Fibroblast of lung (primary cell): ENCODE results near the gene RGS10.

Experiments
- EZH2 ChIP-seq: IDR thresholded peaks from 2 replicates; pipeline ENCODE4 v1.5.1; 2012; ENCODE audit warnings: low read length, control low read depth, mild to moderate bottlenecking; ENCODE audit errors: missing control alignments
- TF ChIP-seq, protein P1 (sequence below), 2 donors: IDR thresholded peaks in 1 of 2; conservative IDR thresholded peaks in 1 of 2; 1 replicate in 1 of 2; 2 replicates in 1 of 2; pipeline ENCODE4 v1.5.1; 2011 to 2012; ENCODE audit warnings: low read length in 2 of 2, control low read depth in 1 of 2, inconsistent platforms in 1 of 2, low read depth in 1 of 2, mild to moderate bottlenecking in 1 of 2

DNA sequence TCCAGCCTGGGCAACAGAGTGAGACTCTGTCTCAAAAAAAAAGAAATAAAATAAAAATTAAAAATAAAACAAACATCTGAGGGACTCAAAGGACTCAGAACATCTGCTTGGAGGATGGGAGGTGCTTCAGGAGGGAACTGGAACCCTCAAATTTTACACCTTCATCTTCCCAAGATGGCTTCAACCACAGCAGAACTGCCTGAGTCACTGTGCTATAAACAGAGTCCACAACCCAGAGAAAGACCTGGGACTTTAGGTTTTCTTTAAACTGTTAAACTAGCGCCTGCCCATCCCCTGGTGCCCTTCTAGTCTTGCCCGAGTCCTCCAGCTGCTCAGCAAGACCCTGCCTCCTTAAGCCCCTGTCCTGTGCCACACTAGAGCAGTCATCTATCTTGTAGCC lies 40.8 kb downstream of the RGS10 start:
- TF ChIP-seq, protein P1, sequence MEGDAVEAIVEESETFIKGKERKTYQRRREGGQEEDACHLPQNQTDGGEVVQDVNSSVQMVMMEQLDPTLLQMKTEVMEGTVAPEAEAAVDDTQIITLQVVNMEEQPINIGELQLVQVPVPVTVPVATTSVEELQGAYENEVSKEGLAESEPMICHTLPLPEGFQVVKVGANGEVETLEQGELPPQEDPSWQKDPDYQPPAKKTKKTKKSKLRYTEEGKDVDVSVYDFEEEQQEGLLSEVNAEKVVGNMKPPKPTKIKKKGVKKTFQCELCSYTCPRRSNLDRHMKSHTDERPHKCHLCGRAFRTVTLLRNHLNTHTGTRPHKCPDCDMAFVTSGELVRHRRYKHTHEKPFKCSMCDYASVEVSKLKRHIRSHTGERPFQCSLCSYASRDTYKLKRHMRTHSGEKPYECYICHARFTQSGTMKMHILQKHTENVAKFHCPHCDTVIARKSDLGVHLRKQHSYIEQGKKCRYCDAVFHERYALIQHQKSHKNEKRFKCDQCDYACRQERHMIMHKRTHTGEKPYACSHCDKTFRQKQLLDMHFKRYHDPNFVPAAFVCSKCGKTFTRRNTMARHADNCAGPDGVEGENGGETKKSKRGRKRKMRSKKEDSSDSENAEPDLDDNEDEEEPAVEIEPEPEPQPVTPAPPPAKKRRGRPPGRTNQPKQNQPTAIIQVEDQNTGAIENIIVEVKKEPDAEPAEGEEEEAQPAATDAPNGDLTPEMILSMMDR (conservative IDR thresholded peaks at IDR 0.05 in 1 of 2, IDR thresholded peaks at IDR 0.05 in 1 of 2; ENCODE audit: low read depth in 1 of 2, low read length in 2 of 2) = no peak
- no peak for TF ChIP-seq EZH2
